Measurements from ENCODE around the gene KRT2.
"Not testable (repeated sequence)": the region's sequence is repeated elsewhere in the genome, so short reads cannot be mapped to it uniquely, and the experiment has no call there.

Gene KRT2

DNA sequence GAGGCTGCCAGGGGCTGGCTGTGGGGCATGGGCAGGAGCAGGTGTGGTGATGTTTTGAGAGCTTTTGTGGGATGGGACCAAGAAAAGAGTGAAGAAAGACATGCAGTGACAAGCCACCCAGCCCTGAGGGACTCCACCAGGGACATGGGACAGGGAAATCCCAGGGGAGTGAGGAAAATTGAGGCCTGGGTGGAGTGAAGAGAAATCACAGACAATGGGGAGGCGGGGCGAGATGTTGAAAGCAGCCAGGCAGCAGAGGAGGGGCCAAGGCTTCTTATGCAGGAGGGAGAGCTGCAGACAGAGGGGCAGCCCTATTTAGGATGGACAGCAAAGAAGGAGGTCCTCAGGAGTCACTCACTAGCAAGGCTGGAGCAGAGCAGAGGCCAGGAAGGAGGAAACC lies 32.4 kb upstream of the KRT2 start:
- no peak for DNase-seq

DNA sequence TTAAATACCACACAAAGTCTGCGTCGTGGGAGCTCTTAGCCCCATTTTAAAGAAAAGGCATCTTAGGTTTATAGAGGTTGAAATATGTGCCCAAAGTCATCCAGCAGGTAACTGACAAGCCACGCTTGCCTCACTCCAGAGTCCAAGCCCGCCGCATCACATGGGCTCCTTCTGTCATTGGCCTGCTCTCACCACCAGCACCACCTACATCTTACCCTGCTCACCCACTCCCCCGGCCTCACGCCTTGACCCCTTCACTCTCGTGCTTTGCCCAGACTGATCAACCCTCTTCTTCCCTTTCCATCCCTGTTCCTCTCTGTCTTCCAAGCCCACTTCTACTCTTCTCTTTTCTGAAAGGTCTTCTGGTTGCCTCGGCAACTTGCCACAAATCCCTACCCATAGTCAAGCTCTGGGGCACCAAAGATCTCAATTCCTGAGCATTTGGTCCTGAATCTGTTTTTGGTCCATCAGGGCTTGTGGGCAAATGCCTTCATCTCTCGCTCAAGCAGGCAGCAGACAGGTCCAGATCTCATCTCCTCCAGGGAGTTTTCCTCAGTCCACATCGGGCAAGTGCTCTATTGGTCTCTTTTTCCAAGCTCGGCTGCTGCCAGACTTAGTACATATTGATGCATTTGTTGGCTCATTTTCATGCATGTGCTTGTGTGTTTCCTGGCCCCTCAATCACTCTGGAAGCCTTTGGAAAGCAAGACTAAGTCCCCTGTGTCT lies 31.7 kb upstream of the KRT2 start:
- no peak for DNase-seq

DNA sequence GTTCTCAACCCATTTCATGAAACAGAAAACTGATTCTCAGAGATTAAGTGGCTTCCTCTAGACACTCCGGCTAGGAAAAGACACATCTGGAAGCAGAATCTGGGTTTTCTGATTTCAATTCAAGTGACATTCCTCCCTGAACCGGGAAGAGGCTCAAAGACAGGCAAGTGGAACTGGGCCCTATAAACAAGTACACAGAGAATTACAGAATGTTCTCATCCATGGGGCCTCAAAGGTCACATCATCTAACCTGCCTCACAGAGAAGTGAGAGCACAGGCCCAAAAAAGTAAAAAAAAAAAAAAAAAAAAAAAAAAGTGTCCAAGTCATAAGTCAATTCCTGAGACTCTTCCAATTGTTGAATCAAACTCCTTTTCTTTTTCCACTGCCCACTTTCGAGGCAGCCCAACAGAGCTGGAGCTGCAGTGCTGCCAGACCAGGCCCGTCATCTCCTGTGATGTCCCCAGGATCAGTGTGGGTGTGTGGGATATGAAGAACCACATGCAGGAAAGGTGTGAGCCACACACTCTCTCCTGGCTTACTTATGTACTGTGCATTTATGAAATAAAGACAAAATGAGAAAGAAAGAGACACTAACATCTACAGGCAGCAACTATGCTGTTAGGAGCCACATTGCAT lies 31.0 kb upstream of the KRT2 start:
- no peak for DNase-seq

DNA sequence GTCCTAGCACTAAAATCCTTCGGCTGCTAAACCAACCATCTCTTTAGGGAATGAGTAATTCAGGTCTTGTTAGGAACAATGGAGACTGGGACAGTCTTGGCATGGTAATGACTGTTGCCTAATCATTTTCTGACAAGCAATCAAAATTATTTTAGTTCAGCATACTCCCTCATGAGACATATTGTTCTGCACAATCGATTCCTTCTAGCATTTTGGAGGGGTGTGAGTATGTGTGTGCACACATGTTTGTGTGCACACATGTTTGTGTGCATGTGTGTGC lies 30.3 kb upstream of the KRT2 start:
- no peak for DNase-seq

DNA sequence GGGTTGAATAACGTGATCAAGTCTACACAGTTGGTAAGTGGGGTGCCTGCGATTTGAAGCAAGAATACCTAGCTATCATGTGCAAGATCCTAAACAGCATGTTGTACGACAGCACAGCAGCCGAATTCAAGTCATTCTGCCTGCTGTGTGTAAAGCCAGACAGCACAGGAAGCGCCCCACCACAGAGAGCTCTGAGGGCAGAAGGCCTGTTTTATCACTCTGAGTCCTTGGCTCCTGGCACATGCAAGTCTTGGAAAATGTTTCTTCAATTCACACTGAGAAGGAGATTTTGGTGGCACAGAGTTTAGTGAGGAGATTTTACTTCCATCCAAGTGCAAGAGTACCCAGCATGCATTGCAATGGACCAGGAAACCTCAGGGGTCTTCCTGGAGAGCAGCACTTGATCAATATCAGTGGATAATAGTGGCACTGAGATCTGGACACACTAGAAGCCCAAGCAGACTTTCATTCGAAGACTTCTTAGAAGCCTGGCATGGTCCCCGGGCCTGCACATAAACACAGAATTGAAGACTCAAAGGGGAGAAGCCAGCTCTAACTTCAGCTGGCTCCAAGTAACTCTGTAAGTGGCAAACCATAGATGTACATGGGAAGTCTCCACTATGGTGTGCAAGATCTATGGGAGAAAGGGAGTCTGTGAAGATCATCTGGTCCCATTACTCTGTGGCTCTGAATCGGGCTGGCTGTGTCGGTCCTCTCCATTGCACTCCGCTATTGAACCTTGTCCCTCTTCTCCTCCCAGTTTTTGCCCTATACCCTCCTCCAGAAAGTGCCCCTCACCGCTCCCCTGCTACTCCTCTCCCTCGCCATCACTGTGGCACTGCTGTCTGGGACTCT lies 29.7 kb upstream of the KRT2 start:
- no peak for DNase-seq

DNA sequence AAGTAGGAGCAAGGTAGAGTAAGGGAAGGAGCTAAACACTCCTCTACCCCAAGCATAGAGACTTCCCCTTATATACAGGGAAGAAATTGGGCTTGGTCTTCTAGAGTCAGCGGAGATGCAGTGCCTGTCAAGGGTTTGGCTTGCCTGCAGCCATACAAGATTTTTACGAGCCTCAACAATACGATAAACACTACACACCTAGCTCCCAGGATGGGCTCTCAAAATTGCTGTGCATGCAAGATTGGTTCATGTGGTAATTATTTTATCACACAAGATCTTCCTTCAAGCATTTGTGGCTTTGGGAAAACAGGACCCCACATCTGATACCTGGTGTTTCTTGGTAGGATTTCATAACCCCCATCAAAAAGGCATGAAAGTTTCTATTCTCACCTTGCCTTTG lies 28.4 kb upstream of the KRT2 start, which contains the start of gene KRT1:
KRT1 (minus strand) TSS at position 45 of the 400 bp plus-strand sequence. CDS start 59 bp downstream, outside the sequence.
- no peak for DNase-seq

DNA sequence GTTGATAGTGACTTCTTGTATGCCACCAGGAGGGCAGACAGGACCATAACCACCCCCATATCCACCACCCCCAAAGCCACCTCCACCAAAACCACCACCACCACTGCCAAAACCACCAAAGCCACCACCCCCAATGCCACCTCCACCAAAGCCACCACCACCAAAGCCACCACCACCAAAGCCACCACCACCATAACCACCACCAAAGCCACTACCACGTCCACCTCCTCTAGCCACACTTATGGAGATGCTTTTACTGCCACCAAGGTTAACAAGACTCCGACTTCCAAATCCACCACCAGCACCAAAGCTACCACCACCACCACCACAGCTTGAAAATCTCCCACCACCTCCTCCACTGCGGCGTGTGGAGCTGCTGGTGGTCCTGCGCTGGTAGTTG lies 27.9 kb upstream of the KRT2 start:
- no peak for DNase-seq

DNA sequence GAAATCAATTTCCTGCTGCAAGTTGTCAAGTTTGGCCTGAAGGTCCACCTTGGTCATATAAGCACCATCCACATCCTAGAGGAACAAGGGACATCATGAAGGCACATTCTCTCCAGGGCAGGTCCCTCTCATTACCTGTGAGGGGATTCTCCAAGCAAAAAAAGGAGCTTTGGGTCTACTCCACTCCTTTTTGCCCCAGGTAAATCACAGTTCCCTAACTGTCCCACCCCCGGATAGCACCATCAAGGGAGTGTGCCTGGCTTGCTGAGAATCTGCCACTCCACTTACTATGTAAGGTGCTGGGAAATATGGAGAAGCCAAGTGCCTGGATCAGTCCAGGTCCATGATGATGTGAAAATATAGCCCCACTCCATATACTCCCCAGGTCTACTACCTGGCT lies 25.7 kb upstream of the KRT2 start:
- no peak for DNase-seq

DNA sequence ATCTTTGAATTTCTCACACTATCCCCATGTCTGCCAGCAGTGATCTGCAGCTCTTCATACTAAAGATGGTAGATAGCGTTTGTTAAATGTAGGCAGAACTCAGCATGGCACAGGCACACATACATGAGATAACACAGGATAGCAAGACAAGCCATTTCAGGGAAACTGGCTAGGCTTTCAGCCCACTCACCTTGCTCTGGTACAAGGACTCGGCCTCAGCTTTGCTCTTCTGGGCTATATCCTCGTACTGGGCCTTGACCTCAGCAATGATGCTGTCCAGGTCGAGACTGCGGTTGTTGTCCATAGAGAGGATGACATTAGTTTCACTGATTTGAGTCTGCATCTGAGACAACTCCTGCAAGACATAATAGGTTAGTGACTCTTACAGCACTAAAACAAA lies 25.1 kb upstream of the KRT2 start:
- DNase-seq = no peak

DNA sequence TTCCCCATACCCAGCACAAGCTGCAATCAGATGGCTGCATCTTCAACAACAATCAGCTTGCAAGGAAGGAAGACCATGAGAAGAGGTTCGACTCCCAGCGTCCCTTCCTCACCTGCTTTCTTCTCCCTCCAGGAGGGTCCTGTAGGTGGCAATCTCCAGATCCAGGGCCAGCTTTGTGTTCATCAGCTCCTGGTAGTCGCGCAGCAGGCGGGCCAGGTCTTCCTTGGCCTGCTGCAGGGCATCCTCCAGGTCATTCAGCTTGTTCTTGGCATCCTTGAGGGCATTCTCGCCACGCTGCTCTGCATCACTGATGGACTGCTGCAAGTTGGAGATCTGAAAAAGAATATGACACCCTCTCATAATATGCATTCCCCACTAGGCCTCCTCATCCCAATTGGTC lies 24.2 kb upstream of the KRT2 start:
- DNase-seq = no peak

DNA sequence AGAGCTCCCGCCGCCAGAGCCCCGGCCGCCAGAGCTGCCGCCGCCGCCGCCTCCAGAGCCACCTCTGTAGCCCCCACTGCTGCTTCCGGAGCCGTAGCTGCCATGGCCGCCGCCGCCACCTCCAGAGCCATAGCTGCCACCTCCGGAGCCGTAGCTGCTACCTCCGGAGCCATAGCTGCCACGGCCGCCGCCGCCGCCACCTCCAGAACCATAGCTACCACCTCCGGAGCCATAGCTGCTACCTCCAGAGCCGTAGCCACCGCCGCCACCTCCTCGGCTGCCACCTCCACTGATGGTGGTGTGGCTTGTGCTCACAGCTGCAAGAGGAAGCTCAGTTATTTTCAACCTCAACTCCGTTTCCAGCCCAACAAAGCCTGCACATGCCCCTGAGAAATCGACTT lies 23.3 kb upstream of the KRT2 start:
- no peak for DNase-seq

DNA sequence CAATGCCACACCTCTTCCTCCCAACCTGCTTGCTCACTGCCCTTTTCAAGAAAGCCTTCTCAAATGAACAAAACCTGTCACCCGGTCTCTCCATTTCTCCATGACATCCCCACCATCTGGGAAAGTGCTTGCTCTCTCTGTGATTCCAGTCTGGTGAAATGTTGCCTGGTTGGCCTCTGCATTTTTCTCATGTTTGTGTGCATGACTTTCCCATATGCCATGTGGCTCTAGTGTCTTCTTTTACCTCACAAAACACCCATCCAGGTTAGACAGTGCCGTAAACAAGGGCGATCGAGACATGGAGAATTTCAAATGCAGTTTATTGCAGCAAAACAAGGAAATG lies 22.4 kb upstream of the KRT2 start:
- no peak for DNase-seq

DNA sequence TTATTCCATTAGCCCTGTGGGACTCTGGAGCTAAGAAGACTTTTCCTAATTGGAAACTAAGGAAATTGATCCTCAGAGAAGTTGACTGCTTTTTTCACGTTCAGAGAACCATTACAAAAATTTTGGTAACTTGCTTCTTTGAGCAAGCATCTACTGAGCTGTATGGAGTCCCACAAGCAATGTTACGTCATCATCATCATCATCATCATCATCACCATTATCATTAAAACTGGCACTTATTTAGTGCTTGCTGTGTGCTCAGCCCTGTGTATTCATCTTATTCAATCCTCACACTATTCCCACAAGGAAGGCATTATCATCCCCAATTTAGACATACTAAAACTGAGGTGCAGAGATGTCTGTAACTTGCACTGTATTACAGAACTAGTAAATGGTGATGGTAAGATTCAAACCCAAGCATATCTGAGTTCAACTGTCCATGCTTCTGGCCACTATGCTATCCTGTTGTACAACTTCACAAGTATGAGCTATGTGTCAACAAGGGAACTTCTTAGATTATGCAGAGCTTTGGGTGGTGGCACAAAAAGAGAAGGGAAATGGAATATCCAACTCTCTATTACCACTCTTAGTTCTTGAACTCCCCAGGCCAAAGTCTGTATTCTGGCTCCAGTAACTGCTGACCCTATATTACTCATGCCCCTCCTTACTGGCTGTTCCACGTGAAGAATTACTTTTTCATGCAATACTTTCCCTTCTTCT lies 21.9 kb upstream of the KRT2 start:
- no peak for DNase-seq

DNA sequence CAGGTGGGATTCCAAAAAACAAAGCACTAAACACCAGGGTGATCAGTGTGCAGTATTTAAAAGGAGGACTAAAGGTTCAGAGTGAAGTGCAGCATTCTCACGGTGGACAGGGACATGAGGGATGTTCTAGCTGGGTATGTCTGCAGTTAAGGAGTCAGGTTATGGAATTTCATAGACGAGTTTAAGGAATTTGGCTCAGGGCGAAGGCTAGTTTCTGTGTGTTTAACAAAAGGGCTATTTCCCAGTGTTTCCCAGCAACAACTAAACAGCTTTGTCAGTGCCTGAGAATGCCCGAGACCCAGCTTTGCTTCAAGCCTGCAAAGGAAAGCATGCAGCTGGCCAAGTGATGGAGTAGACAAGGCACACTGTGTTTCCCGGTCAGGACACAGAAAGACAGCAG lies 21.2 kb upstream of the KRT2 start:
- no peak for DNase-seq

DNA sequence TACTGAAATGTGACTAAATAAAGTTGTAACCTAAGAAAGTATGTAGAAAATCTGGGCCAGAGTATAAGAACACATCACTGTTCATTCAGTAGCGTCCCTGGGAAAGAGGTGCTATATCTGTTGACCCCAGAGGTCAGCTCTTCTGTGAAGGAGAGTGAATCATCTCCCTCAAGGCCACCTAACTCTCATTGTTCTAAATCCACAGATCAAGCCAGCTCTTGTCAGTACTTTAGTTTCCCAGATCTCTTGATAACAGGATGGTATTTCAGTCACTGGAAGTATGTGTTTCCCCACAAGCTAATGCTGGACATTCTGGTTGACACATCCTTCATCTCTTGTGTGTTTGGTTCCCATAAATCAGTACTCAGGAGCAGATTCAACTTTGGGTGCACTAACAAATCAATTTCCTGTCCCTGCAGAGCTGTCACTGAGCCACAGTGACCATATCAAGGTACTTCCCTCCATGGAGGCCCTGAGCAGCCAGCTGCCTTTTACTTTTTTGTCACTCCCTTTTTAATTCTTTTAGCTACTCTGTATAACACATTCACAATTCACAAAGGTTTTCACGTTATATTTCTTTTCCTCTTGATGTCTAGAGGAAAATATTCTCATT lies 20.4 kb upstream of the KRT2 start:
- no peak for DNase-seq

DNA sequence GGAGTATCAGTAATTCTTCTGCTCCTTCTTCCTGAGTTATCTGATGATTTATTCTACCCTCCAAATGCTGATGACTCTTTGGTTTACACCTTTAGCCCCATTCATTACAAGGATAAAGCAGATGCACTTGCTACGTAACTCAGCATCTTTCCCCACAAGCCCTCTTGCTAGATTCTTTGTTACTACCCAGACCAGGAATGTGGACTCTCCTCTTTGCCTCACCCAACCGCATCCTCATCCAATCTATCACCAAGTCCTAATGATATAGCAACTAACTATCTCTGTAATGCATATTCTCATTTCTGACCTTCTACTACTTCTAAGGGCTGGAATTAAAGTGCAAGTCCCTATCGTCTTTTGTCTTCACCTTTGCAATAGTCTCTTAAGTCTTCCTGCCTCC lies 18.9 kb upstream of the KRT2 start:
- no peak for DNase-seq

DNA sequence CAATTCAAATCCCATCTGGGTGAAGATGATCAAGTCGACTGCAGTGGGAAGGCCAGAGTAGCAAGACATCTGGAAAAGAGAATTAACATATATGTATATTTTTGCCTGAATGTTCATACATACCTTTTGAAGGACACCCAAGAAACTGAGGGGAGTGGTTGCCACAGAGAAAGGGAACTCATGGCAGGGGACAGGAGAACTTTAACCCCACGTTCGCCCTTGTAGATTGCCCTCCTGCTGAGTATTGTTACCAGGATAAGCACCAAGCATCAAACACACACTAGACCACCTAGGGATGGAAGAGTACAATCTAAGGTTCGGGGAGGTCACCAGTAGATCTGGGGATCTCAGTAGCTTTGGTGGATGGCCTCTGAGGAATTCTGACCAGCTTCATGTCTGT lies 18.5 kb upstream of the KRT2 start:
- DNase-seq = no peak

DNA sequence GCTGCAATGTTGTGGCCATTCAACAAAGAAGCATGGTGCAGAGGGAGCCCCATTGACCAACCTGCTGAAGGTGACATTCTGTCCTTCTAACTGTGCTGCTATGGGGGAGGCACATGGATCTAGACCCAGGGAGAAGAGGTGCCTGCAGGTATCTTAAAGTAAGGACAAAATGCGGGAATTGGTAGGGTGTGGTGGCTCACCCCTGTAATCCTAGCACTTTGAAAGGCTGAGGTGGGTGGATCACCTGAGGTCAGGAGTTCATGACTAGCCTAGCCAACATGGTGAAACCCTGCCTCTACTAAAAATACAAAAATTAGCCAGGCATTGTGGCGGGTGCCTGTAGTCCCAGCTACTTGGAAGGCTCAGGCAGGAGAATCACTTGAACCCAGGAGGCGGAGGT lies 17.9 kb upstream of the KRT2 start:
- not testable (repeated sequence) for DNase-seq

DNA sequence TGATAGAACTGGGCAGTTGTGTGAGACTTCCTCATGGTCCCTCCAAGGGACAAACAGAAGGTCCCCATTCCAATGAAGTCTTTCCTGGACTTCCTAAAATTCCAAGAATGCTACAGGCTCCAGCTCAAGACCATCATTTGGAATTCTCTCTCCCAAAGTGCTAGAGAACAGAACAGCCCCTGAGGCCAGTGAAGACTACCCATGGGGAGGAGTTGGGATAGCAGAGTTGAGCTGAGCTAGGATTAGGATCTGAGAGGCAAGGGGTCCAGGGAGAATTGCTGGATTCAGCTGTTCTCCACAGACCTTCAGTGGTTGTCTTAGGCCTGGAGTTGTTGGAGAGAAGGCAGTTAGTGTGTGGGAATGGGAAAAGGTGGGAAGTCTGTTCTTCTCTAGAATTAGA lies 17.4 kb upstream of the KRT2 start:
- DNase-seq = no peak

DNA sequence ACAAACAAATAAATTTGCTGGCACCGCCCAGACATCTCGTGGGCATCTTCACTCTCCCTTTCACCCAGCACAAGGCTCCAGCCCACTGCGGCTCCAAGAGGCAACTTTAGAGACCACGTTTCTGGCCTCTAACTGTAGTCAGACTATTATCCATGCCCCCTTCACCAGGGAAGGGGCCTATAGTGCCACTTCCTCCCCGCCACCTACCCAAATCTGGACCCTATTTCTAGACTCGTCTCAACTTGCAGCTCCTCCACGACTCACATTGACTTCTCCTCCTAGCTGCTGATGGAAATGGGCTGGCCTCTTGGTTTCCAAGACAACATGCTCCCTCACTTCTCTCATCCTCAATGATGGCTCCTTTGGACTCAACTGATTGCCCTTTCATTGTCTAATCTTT lies 15.9 kb upstream of the KRT2 start:
- DNase-seq = no peak

DNA sequence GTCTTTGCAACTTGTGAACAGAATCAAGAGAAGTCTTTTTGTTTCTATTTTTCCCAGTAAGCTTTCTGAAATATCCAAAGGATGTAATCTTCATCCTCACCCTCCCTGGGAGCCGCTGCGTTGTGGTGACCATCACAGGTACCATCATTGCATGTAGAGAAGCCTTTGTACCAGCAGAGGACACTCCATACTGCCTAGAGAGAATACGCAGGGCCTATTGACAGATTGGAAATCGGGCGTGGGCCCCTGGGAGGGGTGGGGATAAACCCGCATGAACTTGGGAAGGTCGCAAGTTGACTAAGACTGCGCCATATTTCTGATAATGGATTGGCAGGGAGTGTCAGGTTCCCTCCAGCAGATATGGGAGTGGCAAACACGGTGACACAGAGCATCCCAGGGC lies 15.5 kb upstream of the KRT2 start:
- no peak for DNase-seq

DNA sequence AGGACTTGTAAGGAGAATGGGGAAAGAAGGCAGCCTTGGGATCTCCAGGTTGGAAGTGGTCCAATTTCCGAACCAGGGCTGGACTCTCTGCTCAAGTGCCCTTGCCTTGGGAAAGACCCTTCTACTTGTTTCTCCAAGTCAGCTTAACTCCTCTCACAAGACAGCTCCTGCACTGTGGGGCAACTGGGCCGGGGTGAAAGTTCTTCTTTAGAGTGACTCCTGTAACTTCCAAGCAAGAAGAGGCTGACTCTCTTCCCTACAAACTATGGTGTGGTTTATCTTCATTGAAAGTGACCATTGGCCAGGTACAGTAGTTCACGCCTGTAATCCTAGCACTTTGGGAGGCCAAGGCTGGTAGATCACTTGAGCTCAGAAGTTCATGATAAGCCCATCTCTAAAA lies 14.5 kb upstream of the KRT2 start:
- DNase-seq = no peak

DNA sequence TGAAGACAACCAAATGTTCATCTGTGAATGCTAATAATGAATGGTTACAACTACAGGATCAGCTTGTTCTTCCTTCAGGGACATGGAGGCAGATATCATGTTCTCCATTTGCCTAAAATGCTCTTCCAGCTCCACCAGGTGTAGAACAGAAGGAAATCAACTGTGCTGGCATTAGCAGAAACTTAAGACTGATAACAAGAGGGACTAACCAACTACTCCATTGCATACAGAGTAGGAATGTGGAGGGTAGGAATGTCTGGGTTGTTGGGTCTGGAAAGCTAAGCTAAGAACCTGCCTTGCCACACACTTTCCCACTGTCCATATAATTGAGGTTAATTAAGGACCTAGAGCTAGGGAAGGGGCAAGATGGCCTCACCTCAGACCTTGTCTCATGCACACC lies 11.4 kb upstream of the KRT2 start:
- DNase-seq = no peak
